Activated CD4-positive, alpha-beta T cell treated with anti-CD3 and anti-CD28 coated beads, Interleukin-2, amount 50 U/mL, for 16 hours (primary cell): ENCODE results near the gene APP.
A peak's percentile ranks its signal among the peaks of the same experiment; 100 is the strongest.

Source experiments
- DNase-seq: peaks from one replicate; pipeline ENCODE4 v3.0.0-alpha.2; 2020

Gene APP

DNA sequence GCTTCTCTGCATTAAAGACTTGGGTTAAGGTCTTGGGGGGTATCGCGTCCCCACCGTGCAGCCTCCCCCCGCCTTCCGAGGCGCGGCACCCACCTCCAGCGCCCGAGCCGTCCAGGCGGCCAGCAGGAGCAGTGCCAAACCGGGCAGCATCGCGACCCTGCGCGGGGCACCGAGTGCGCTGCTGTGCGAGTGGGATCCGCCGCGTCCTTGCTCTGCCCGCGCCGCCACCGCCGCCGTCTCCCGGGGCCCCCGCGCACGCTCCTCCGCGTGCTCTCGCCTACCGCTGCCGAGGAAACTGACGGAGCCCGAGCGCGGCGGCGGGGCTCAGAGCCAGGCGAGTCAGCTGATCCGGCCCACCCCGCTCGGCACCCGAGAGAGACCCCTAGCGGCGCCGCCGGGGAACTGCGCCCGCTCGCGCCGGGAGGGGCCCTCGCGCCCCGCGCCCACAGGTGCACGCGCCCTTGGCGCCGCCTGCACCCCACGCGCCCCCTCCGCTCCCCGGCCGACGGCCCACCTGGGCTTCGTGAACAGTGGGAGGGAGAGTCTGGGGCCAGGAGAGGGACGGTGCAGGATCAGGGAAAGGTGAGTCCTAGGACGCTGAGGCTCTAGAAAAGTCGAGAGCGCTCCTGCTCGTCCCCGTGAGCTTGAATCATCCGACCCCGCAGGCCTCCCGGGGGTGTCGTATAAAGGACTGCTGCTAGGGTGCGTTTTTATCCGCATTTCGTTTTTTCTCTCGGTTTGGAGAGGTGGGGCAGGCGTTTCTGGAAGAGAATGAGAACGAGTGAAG lies at the start of gene APP:
APP (minus strand) TSS at position 300 of the 787 bp plus-strand sequence; CDS start at position 150, 150 bp downstream.
- peak; percentile 86 for DNase-seq

DNA sequence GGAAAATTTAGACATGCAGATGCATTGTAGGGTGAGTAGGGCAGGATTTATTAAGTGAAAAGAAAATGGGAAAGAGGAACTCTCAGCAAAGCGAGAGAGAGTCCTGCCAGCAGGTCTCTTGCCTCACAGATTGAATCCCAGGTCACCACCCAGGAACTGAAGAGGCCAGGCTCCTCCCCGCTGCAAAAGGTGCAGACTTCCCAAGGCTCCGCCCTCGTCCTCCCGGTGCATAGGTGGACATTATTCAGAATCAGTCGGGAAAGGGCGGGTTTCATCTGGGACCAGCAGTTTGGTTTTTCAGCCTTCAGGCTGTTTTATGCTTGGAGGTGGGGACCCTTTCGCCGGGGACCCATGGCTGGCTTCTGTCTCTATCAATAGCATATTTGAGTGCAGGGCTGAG lies 41.6 kb upstream of the APP start:
- no peak for DNase-seq

- no peak for DNase-seq
Measured at GRCh38 chr21:26210614-26211013, 40.0 kb upstream of the APP start.

- DNase-seq = no peak
Measured at GRCh38 chr21:26207021-26207420, 36.5 kb upstream of the APP start.

GRCh38 chr21:26199456-26199855 lies 28.9 kb upstream of the APP start:
- DNase-seq = no peak

DNA sequence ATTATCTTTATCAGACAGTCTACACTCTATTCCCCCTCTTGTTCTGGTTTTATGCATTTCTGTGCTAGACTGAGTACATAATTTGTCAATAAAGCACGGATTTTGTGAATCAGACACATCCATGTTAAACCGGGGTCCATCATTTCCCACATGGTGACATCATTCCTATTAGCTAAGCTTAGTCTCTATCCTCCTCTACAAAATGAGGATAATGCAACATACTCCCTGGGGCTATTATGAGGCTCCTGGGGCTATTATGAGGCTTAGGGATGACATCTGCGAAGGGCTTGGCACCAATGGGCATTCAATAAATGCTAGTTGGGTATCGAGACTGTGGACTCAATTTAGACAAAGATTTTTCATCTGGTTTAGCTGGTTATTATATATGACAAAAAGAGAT lies 25.1 kb upstream of the APP start:
- DNase-seq = no peak

DNA sequence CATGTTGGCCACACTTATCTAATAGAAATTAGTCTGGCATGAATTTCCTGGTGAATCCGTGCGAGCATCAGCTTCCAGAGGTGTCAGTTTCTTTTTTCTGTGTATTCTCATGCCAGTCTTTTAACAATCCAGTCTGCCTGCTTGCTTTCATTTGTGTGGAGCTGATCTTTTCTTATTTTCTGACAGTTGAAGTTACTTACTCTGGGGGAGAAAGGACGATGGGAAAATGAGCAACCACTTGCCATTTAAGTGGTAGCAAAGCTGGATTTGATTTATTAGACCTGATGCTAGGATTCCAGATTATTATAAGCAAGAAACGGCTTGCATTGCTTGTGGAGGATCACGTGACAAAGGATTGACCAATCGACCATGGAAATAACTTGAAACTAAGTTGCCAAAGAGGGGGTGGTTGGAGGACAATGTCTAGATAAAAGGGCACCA lies 24.3 kb upstream of the APP start:
- DNase-seq = no peak

DNA sequence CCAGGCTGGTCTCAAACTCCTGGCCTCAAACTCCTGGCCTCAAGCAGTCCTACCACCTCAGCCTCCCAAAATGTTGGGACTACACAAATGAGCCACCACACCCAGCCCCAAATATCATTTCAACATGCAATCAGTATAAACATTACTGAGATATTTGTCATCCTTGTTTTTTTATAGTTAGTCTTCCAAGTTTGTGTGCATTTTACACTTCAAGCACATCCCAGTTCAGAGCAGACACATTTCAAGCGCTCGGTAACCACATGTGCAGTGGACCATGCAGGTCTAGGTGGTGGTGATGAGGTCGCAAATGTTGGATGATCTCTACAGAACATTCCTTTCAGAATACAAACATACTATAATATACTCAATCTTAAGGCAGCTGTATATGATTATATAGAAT lies 23.8 kb upstream of the APP start:
- no peak for DNase-seq

GRCh38 chr21:26191609-26192008 lies 21.0 kb upstream of the APP start:
- DNase-seq = no peak

DNA sequence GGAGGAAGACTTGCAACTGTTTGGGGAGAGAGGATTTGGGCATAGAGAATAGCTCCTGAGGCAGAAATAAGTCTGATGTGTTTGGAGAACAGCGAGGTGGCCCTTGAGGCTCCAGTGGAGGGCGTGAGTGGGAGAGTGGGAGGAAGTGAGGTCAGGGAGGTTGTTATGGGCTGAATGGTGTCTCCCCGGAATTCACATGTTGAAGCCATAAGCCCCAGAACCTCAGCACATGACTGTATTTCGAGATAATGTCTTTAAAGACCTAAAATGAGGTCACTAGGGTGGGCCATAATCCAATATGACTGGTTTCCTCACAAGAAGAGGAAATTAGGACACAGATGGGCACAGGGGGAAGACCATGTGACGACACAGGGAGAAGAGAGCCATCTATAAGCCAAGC lies 17.9 kb upstream of the APP start:
- DNase-seq = no peak

- no peak for DNase-seq
Measured at GRCh38 chr21:26185446-26185845, 14.9 kb upstream of the APP start.

GRCh38 chr21:26185021-26185420 lies 14.5 kb upstream of the APP start:
- DNase-seq = no peak

GRCh38 chr21:26179501-26179900 lies 8.9 kb upstream of the APP start:
- no peak for DNase-seq

DNA sequence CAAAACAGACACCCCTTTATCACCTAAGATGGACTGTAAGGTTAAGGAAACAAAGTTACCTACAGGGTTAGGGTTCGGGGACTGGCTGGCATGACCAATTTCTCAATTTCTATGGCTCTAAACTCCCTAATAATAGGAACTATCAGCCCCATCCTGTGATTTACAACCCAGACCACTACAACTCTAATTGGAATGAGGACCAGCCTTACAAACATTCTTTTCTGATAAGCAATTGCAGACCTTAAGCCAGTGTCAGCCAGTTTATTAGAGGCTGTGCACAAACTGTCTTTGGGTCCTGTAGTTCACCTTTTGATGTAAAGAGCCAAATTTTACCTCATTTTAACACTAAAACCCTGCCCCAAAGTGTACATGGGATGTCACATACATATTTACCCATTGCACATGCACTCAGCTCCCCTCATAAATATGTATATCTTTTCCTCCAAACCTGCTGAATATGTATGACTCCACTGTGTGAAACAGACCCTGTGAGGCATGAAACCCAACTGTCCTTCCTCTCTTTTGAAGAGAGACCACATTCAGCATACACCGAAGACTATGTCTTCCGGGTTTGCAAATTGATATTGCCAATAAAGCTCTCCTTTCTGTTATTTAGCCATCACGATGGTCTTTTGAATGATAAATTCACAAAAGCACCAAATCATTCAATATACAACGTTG lies 7.3 kb upstream of the APP start:
- DNase-seq = no peak

GRCh38 chr21:26177187-26177586 lies 6.6 kb upstream of the APP start:
- no peak for DNase-seq

DNA sequence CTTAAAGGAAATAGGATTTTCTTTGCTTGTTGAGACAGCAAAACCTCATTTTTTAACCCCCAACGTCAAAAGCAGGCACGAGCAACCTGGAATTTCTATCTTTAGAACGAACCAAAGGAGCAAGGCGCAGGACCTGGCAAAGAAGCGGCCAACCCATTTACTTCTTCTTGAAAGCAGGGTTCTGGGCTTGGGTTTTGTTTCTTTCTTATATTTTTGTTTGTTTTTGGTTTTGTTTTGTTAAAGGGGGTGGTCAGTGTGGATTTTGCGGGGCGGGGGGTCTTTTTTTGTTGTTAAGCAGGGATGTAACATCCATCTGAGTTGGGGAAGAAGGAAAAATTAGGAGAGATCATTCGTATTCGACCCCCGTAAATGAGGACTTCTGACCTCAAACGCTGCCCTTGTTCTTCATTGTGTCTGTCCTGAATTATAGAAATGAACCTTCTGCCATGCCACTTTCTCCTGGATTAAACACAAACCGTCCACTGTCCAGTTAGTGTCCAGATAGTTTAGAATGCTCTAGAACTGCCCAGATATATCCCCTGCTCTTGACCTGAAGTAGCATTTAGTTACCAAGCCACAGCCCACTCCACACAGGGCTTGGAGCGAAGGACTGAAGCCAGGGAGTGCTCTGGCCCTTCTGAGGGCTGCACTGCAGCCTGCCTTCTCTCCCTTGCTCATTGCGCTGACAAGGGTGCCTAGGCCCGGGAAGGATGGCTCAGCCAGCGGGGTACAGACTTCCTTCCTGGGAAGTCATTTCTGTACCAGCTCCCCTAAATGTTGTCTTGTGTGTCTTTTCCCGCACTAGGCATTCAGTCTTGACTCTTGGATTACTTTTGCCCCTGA lies 909 bp upstream of the APP start:
- DNase-seq = no peak

- peak; percentile 47 for DNase-seq
Measured at GRCh38 chr21:26169611-26170470, 729 bp downstream of the APP start.

GRCh38 chr21:26169061-26169610 lies 1.4 kb downstream of the APP start:
- DNase-seq = peak; percentile 69

DNA sequence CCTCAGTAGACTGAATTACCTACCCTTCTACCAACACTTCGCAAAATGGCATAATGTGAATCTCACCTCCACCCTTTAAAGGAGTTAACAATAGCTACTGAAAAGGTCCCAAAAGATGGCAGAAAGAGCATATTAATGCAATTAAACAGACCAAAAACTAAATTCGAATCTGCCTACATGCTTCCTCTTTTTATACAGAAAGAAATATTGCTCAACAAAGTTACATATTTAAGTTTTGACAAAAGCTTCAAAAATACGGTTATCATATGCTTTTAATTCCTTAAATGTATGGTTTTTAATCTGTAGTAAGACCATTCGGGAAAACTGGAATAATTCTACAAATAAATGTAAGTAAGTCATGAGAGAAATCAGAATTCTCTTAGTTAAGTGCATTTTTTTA lies 2.2 kb downstream of the APP start:
- DNase-seq = no peak

DNA sequence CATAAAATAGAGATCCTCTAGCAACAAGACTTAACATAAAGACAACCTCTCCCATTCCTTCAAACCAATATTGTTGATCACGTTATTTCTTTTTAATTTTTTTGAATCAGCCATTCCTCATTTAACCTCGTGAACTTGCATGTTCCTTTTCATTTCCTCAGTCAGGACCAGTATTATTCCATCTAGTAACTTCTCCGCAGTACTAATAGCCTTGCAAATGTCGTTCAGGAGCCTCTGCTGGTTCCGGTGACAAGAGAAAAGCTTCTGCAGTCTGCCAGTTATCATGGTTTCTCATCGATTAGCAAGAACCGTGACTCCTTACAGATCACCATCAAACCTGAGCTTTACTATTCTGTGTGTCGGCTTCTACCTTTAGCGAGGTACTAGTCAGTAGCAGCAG lies 3.0 kb downstream of the APP start:
- no peak for DNase-seq

- DNase-seq = no peak
Measured at GRCh38 chr21:26165331-26165730, 5.2 kb downstream of the APP start.

DNA sequence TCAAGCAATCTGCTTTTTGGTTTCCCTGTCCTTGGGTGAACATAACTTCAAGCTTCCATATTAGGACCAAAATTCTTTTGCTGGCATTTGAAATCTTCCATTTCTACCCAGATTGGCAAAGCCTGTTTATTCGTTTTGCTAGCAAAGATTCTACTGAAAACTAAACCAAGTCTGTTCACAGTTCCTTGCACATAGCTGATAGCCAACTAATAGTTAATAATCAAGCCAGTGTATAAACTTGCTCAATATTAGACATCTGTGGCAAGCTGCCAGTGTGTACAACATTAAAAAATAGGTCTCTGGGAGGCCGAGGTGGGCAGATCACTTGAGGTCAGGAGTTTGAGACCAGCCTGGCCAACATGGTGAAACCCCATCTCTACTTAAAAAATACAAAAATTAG lies 6.3 kb downstream of the APP start:
- DNase-seq = no peak
